IPS-NIHi7 (cell line): Measurements from ENCODE around the gene SASH1.
A peak's percentile ranks its signal among the peaks of the same experiment; 100 is the strongest.

ENCODE experiments used
- DNase-seq: peaks from one replicate; pipeline ENCODE4 v3.0.0; 2012; ENCODE audit warnings: mixed read lengths; ENCODE audit errors: extremely low spot score

The SASH1 gene

DNA sequence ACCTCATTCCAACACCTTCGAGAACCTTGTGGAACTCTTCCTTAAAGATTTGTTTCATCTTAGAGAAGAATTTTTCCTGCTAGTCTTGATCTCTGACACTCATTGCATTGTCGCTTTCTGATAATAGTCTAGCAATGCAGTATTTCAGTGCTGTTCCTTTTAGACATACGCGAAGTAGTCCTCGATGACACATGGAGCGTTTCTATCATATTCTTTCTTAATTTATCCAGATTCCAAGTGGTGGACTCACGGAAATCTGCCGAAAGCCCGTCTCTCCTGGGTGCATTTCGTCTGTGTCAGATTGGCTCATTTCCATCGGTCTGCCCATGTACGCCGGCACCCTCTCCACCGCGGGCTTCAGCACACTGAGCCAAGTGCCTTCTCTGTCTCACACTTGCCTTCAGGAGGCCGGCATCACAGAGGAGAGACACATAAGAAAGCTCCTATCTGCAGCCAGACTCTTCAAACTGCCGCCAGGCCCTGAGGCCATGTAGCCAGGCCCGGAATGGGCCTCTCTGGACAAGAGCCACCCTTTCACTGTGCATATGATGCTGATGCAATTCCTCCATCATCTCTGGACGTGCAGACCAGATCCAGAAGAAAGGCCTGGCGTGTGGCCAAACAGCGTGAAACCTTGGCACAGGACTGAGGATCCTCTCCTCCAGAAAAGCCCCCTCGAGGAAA is 205.6 kb downstream of the SASH1 start:
- no peak for DNase-seq

DNA sequence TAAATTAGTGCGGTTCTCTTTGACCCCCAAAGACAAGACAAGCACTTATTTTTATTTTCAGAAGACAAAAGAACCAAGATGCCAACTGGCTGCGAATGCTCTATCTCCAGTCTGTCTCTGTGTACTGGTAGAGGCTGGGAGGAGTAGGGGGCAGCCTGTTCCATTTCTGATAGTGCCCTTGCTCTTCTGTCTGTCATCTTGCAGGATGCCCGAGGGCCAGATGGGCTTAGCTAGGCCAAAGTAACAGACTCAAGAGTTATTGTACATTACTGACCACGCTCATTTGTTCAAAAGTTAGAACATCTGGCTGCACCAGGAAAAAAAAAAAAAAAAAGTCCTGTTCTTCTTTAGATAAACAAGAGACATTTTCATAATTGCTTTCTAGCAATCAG is 206.1 kb downstream of the SASH1 start:
- DNase-seq, result no peak

DNA sequence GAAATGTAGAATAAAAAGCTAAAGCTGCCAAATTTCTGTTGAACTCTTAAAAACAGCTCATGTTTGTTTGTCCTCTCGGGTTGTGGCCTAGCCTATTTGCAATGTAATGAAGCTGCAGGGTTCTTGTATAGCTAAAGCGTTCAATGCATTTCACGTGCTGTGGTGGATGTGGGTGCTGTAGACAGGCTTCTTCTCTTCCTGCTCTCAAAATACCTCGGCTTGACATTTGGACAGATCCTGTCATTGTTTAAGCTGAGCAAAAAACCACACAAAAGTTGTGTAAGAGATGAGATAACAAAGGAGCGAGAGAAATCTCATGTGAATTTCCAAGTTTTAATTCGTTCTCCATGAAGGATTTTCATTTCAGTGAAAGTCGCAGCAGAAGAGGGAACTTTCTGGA is 207.9 kb downstream of the SASH1 start:
- peak; percentile 22 for DNase-seq

DNA sequence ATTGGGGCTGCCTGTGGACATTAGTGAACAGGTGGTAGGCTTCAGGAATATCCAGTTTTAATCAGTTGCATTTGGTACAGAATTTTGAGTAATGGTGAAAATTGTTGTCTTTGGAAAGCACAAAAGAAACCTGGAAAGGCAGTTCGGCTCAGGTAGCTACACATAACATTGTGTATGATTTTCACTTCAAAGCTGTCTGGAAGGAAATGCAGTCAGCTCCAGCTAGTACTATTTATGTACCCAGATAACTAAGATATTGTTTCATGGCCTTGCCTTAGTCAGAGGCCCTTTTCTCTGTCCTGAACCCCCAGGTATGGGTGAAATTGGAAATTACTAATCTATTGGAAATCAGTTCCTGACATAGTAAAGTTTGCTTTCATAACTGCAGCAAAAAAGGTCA is 208.6 kb downstream of the SASH1 start:
- DNase-seq, result no peak

DNA sequence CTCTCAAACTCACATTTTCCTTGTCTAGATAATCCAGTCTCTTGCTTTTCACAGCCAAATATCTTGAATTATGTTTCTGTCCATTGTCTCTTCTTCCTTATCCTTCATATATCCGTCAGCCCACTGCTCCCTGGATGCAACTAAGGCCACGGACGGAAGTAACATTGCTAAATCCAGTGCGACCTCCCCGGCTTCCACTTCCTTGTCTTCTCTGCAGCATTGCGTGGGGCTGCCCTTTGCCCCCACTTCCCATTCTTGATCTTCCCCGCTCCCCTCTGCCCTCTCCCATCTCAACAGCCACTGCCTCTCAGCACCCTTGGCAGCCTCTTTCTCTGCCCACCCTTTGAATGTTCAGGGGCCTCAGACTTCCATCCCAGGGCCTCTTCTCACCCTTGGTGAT is 213.8 kb downstream of the SASH1 start:
- no peak for DNase-seq

DNA sequence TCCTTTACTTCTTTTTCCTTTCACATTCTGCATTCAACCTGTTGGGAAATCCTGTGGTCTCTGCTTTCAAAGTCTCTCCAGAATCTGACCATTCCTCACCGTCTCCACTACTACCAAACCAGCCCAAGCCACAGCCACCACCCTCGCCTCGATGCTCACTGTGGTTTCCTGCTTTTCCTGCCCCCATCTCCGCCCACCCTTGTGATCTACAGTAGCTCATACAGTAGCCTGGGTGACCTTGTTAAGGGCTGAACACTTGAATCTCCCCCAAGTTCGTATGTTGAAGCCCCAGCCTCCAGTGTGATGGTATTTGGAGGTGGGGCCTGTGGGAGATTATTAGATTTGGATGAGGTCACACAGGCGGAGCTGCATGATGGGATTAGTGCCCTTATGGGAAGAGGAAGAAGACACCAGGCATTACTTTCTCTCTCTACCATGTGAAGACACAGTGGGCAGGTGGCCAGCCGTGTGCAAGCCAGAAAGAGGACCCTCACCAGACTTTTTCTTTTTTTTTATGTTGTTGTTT is 215.2 kb downstream of the SASH1 start:
- DNase-seq, result no peak

DNA sequence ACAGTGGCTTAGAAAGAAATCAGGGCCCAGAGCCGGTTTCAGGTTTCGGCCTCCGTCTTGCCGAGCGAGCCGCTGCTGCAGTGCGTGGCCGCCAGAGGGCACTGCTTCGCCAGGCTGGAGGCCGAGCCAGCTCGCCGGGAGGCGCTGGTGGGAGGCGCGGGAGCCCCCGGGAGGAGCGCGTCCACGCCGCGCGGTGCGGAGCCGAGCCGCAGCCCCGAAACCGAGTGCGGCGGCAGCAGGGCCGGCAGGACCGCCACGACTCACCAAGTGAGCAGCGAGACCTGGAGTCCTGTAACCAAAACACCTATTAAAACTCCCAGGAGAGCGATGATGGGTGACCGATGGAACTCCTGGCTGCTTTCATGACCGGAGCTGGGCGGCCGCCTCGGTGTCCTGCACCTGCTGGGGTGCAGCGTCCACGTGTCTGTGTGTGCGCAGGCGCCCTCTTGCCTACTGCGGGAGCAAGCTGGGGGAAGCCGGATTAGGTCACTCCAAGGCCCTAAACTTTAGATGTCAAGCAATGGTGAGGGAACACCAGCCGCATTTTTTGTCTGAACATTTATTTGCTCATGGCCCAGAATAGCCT is 217.3 kb downstream of the SASH1 start:
- DNase-seq, result peak; percentile 87

DNA sequence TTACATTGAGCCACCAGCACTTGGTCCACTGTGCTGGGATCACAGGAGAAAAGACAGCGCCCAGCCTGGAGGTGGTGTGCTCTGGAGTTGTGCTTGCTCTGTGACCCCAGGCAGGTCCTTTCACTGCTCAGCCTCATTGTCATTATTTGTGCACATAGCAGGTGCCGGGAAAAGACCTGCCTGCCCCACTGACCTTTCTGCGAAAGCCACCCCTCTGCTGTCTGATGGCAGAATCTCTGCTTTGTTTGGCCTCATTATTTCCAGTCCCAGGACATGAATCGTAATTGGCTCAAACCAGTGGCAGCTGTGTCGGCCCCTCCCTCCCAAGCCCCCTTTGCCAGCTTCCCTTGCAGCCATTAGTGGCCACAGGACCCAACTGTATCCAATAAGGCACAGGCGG is 219.0 kb downstream of the SASH1 start:
- DNase-seq, result no peak

DNA sequence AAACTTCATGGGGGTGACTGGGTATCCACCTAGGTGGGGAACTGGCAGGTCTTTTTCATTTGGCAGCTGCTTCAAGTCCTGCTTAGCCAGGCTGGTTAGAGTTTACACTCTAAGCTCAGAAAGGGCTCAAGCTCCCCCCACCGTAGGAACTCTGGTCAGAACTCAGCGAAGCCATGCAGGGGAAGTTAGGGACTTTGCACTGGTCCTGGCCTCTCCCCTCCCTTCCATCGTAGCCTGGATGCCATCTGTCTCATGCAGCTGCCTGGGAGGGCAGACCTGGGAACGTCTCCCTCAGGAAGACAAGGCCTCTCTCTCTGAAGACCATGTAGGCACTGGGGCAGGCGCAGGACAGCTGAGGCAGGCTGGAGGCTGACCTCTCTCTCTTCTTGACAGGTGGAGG is 220.4 kb downstream of the SASH1 start:
- DNase-seq, result no peak

DNA sequence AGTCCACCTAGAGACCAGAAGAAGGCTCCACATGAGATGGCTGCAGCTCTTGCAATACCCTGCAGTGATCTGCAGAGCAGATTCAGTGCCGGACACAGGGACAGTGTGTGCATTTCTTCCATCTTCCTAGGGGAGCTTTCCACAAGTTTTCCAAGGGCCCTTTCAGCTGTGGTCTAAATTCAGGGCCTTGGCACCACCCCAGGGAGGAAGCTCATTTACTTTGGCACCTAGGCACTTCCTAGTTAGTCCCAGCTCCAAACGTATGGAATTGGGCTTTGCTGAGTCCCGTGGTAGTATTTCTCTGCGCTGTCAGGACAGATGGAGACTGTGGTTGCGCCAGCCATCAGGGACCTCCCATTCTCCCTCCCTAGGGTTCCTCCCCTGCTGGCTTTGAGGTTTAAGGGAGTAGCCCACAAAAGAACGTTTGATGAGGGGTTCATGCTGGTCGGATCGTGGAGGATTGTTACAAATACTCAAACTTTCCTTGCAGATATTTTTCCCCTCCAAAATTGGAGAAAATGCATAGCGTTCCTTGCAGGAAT is 221.9 kb downstream of the SASH1 start:
- DNase-seq, result no peak

DNA sequence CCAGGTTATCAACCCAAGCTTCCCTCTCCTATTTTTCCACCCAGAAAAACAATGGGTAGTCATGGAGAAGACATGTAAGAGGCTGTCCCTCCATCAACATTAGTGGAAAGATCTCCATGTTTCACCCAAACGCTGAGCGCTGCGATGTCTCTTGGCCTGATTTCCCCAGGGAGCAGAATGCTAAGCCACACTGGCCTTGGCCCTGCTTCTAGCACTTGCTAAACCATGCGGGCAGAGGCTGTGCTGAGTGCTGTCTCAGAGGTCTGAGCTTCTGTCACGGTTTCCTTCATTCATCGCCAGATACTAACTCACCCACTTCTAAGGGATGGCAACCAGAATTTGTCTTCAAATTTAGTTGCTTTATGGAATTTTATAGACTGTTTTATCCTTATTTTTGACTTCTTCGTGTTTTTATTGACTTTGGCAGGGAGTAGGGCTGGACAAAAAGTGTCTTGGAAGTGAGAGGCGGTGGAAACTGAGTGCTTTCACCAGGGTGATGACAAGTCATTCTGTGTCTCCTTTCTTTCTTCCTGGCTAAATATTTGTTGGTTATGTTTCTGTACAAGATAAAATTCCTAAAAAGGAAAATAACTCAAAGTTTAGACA is 222.8 kb downstream of the SASH1 start:
- DNase-seq, result no peak

DNA sequence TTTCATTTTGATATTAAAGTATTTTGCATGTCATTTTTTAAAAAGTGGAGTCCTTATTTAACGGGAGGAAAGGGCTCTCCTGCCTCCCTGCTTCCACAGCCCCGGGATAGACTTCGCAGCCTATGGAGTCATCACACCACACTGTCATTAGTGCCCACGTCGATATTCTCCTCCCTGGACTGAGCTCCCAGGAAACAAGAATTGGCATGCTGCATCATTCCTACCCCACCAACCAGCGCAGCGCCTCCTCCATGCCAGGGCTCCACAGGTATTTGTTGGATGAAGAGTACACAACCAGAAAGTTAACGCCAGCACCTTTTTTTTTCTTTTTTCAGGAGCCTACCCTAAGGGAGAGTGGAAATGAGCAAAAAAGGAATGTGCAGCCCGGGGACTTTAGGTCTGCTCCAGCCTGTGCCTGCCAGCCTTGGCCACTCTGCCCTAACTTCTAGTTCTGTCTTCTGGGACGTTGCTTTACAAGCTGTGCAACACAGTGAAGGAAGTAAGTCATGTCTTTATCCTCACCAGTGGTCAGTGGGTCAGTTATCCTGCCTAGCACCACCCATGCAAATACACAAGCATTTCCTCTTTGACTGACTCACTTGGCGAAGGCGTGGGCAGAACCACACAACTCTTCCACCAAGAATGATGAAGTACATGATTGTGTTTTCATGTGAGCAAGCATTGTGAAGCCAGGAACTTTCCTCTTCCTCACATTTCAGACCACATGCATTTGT is 223.5 kb downstream of the SASH1 start:
- DNase-seq, result no peak

DNA sequence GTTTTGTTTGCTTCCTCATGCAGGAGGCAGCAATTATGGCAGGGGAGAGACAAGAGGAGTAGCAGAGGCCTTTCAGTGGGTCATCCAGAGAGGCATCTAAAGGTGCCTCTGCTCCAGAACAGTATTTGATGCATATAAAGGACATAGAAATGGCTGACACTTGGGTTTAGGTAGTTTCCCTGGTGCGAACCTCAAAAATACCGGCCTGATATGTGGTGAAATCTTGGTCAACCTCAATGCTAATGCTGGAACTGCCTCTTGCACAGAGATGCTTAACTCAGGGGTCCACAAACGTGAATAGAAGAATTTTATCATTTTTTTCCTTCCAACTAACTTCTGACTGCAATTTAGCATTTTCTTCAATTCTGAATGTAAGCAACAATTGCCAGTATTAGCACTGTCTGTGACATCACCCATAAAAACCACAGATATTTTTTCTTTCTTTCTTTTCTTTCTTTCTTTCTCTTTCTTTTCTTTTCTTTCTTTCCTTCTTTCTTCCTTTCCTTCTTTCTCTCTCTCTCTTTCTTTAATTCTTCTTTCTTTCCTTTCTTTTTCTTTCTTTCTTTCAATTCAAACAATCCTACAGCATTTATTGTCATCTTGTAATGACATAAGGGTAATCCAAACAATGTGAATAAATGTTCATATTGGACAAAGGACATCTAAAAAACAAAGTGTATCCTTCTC is 224.2 kb downstream of the SASH1 start:
- no peak for DNase-seq

DNA sequence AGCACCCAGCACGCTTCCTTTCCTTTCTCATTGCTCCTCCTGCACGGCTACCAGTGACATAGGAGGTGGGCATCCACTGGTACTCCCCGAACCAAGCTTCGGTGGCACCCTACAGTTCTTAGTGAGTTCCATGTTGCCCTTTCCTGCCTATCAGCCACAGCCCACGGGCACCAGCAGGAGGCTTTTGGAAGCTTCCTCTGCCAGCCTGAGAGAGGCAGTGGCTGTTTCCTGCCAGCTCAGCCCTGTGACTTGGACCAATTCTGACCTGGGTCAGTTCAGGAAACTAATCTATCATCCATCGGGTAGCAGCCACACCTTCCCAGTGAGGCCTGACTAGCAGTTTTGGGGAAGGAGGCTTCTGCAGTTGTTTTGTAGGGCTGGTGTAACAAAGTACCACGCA is 227.8 kb downstream of the SASH1 start:
- no peak for DNase-seq

DNA sequence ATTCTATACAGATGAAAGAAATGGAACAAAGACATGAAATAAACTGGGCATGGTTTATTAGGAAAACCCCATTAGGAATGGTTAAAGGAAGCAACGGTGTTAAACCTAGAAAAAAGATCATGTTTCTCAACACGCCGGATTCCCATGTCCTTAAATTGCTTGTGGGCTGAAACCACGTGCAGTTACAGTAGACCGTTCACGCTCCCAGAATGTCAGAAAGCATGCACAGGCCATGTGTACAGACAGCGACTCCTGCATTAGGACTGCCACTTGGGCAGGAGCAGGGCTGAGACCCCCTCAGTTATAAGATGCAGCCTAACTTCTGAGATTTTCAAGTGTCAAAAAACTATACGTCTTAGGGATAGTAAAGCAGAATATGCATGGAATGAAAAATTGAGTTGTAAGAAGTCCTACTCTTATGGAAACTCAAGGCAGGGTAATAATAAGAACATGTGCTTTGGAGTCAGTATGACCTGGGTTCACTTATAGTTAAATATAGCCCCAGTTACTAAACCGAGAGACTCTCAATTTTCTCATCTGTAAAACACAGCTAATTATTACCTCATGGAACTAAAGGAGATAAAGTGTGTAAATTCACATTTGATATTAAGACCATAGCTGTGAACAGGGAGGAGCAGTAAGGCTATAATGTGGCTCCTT is 230.2 kb downstream of the SASH1 start:
- no peak for DNase-seq

DNA sequence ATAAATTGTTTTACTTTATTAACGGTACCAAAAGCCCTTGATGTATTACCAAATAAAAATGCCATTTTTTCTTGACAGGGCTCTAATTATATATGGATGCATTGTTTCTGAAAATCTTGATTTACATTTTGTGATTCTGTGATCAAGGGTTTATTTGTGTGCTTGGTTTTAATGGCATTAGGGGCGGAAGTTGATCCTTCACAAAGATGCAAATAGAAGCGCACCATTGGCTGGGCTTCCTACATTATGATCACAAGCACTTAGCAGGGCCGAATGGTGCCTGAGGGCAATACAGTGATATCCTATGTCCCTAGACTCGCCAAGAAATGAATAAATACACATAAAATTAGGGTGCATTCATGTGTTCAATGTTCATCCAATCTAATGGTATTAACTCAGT is 231.3 kb downstream of the SASH1 start:
- no peak for DNase-seq

DNA sequence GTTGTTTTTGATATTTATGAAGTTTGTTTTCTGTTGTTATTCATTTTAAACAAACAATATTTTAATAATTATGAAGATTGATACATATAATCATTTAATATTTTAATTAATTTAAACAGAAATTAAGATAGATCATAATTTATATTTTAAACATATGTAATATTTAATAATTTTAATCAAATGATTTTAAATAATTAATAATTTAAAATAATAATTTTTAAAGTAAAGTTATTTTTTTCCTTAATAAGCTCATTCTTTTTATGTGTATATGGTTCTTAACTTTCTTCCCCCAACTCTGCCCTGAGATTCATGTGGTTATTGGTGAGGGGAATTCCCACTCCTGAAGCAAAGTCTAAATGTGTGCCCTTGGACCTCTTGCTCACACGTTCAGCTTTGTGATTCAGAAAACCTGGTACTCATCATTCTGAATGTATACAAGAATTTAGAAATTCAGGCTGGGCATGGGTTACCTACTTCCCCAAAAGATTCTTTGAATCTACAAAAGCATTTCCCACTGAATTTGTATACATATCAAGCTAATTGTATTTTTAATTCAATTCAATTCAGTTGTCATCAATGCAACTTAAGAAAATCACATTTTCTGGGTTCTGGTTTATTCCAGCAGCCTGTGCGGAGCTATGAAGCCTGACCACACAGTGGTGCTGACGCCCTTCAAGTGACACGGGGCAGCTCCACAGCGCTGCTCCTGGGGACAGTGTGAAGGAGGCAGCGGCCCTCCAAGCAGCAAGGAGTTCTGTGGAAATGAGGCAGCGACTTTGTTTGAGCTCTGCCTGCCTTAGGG is 235.2 kb downstream of the SASH1 start:
- DNase-seq, result peak; percentile 93

DNA sequence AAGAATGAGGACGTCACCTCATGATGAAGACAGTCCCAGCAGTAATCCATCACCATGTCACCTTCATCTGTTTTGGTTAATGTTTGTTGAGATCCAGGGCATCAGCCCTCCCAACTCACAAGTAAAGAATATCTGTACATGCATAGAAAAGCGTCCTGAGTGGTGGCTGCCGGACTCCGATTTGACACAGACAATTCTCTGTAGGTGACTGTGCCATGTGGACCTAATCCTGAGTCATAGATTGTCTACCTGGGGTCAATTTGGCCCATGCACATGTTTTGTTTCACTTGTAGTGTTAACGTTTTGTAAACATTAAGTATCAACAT is 235.8 kb downstream of the SASH1 start:
- no peak for DNase-seq

DNA sequence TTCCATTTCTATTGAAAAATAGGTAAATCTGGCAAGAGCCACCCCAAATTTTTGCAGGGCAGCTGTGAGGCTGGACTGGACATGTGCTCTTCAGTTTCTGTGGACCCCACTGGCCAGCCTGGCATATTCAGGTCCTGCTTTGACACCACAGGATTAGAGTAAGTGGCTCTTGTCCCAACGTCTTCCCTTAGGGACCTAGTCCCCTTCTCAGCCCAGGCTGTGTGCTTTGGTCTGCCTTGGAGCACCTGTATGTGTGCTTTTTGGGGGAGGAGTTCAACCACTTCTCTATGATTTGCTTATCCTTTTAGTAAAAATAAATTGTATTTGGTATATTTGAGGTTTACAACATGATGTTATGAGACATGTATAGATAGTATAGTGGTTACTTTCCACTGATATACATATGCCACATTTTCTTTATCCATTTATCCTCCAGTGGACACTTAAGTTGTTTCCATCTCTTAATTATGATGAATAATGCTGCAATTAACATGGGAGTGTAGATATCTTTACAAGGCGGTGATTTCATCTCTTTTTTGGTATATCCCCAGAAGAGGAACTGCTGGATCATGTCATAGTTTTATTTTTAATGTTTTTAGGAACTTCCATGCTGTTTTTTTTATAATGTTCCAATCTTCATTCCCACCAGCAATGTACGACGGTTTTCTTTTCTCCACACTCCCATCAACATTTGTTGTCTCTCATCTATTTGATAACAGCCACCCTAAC is 236.4 kb downstream of the SASH1 start:
- no peak for DNase-seq

DNA sequence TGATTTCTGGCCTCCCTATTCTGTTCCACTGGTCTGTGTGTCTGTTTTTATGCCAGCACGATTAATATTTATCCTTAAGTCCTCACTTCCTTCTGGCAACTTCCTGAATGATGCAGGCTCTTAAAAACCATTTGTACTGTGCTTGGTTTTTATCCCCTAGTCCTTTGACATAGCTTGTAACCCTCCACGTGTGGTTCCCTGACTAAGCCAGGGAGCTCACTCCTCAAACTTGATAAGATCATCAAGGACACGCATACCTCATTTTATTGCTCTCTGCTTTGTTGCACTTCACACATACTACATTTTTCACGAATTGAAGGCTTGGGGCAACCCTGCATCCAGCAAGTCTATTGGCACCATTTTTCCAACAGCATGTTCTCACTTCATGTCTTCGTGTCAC is 237.8 kb downstream of the SASH1 start:
- DNase-seq, result no peak
